K562 (cell line): ENCODE results near the gene ZNF598. TPM values are rescaled to one million over a fixed set of nuclear protein-coding genes. Genes with fewer than 3 reads are reported as not detected.

Experiments
- ATAC-seq: fragments of 200-7000 bp; cut with Tn5 transposase; 3 replicates; pipeline ENCODE4 v1.9.1; 2020; ENCODE audit warnings: moderate library complexity
- BruUV-seq: library from RNA; stranded (reverse); fragments of 400-500 nt; replicated peaks from 2 replicates; lab custom pipeline; 2021; lab: Mats Ljungman, UMichigan
- CTCF ChIA-PET: fragments of 300-600 bp; formaldehyde crosslinking; extraction: SDS; loops from one replicate; lab custom pipeline; 2021; ENCODE audit warnings: low intra/inter-chr PET ratio; lab: Yijun Ruan, JAX
- POLR2A ChIA-PET: fragments of 300-600, 350-650 bp; sonication (Branson Sonifier 250); formaldehyde crosslinking; extraction: SDS; loops from one replicate; lab custom pipeline; 2021; ENCODE audit warnings: antibody characterized with exemption, inconsistent platforms; lab: Yijun Ruan, JAX
- DNase-seq, 4 experiments: peaks; one replicate each; pipeline versions ENCODE4 v3.0.0 to v3.0.0-alpha.2; 2011 to 2018; ENCODE audit warnings: low spot score in 3 of 4, mixed read lengths in 3 of 4; ENCODE audit errors: extremely low read depth in 1 of 4
- FAIRE-seq: peaks from 2 replicates; lab custom pipeline; 2011; peaks lifted over from hg19 to GRCh38; lab: Jason Lieb, UNC
- H2AFZ ChIP-seq: 2 replicates; pipeline ENCODE4 v1.6.0; 2011; ENCODE audit warnings: low read depth, low read length, control low read depth, inconsistent platforms
- H3K27ac ChIP-seq: fragments of 200-600 bp; 3 replicates; pipeline ENCODE4 v1.8.0; 2011; ENCODE audit warnings: low read depth, mild to moderate bottlenecking, control low read depth, inconsistent platforms, low read length, moderate library complexity, mixed read lengths; ENCODE audit errors: extremely low read depth
- H3K27me3 ChIP-seq, 2 experiments: fragments of 300-600 bp in 1 of 2; 2 replicates in 1 of 2; 3 replicates in 1 of 2; pipeline versions ENCODE4 v1.6.0 to v1.8.0; 2011; ENCODE audit warnings: inconsistent platforms in 2 of 2, low read length in 2 of 2, mild to moderate bottlenecking in 1 of 2, mixed read lengths in 1 of 2, moderate library complexity in 1 of 2; ENCODE audit not compliant: control insufficient read depth in 2 of 2, insufficient read depth in 2 of 2
- H3K36me3 ChIP-seq: fragments of 300-600 bp; 3 replicates; pipeline ENCODE4 v1.8.0; 2011; ENCODE audit warnings: mild to moderate bottlenecking, low read length, inconsistent platforms; ENCODE audit not compliant: control insufficient read depth, insufficient read depth
- H3K4me1 ChIP-seq, 2 experiments: fragments of 200-600 bp in 1 of 2; replicated peaks in 1 of 2; 2 replicates in 1 of 2; 3 replicates in 1 of 2; pipeline versions ENCODE4 v1.5.1 to v1.8.0; 2011; ENCODE audit warnings: inconsistent platforms in 2 of 2, low read length in 2 of 2, mild to moderate bottlenecking in 1 of 2, mixed read lengths in 1 of 2, moderate library complexity in 1 of 2; ENCODE audit not compliant: control insufficient read depth in 2 of 2, insufficient read depth in 2 of 2
- H3K4me2 ChIP-seq: 2 replicates; pipeline ENCODE4 v1.6.1; 2011; ENCODE audit warnings: low read length, control low read depth, inconsistent platforms, mixed read lengths; ENCODE audit not compliant: insufficient read depth
- H3K4me3 ChIP-seq: fragments of 200-600 bp; sonication (generic), shearing (Covaris generic); 2 replicates; pipeline ENCODE4 v1.5.1; 2016; ENCODE audit warnings: control low read depth, inconsistent platforms
- H3K79me2 ChIP-seq: fragments of 200-600 bp; 3 replicates; pipeline ENCODE4 v1.8.0; 2011; ENCODE audit warnings: low read length, inconsistent platforms; ENCODE audit not compliant: control insufficient read depth, insufficient read depth
- H3K9ac ChIP-seq, 2 experiments: 2 replicates each; pipeline versions ENCODE4 v1.6.0 to v1.6.1; 2011; ENCODE audit warnings: low read depth in 2 of 2, low read length in 2 of 2, control low read depth in 1 of 2, inconsistent platforms in 1 of 2, mild to moderate bottlenecking in 1 of 2, mixed read lengths in 1 of 2; ENCODE audit not compliant: insufficient read depth in 1 of 2
- H3K9me1 ChIP-seq: one replicate; pipeline ENCODE4 v1.6.0; 2011; ENCODE audit warnings: inconsistent platforms, mild to moderate bottlenecking, low read length, moderate library complexity; ENCODE audit not compliant: control insufficient read depth, insufficient read depth
- H3K9me3 ChIP-seq: replicated peaks from 2 replicates; pipeline ENCODE4 v1.5.1; 2011; ENCODE audit warnings: low read depth, low read length, inconsistent platforms; ENCODE audit not compliant: control insufficient read depth, insufficient read depth
- H4K20me1 ChIP-seq: replicated peaks from 2 replicates; pipeline ENCODE4 v1.6.1; 2011; ENCODE audit warnings: low read length, inconsistent platforms, mixed read lengths; ENCODE audit not compliant: control insufficient read depth, insufficient read depth
- ZNF197 ChIP-seq: fragments of 200-800 bp; sonication (Bioruptor generic); IDR thresholded peaks from 2 replicates; pipeline ENCODE4 v1.6.1; 2016; ENCODE audit warnings: low read depth, missing genetic modification characterization, missing compliant biosample characterization
- ZNF347 ChIP-seq: fragments of 450-650 bp; formaldehyde crosslinking; IDR thresholded peaks from 2 replicates; pipeline ENCODE4 v1.4.0; 2020; ENCODE audit warnings: low read depth, mild to moderate bottlenecking, moderate library complexity
- ZNF57 ChIP-seq: fragments of 450-650 bp; formaldehyde crosslinking; IDR thresholded peaks from 2 replicates; pipeline ENCODE4 v1.4.0; 2020; ENCODE audit warnings: mild to moderate bottlenecking, moderate library complexity
- ZNF589 ChIP-seq: fragments of 200-800 bp; sonication (Bioruptor generic); IDR thresholded peaks from 2 replicates; pipeline ENCODE4 v1.6.1; 2016; ENCODE audit warnings: low read depth, missing genetic modification characterization, missing compliant biosample characterization
- WGBS: fragments of 100-300 bp; shearing (Covaris generic); methylation state at CpG from one replicate; pipeline ENCODE4 v1.1.6; 2016; ENCODE audit warnings: low coverage, mixed read lengths; ENCODE audit not compliant: insufficient coverage; ENCODE audit errors: missing lambda C conversion rate; 5-methylcytosine and 5-hydroxymethylcytosine counted together
- in situ Hi-C: fragments of 300-500 bp; cut with MboI; formaldehyde crosslinking; loops from 4 replicates; pipeline ENCODE4 v1.15.0; 2018; ENCODE audit warnings: inconsistent platforms, mixed read lengths
- intact Hi-C: fragments of 100-400 bp; cut with micrococcal nuclease; formaldehyde crosslinking; loops from 2 replicates; pipeline ENCODE4 v1.14.2; 2022
- polyA plus RNA-seq, 8 experiments: library from polyadenylated mRNA; depleted of rRNA in 4 of 8; stranded (reverse) in 5 of 8; unstranded in 3 of 8; fragments of >200 nt; fragmentation: Nextera tagmentation in 2 of 8; fragmentation: Illumina TruSeq in 1 of 8; extraction: Ambion mirVana in 2 of 8; extraction: Trizol in 1 of 8; gene quantifications; 2 replicates each; pipeline versions ENCODE4 v1.2.1 to v1.2.3, GENCODE V29; 2011 to 2014; ENCODE audit warnings: inconsistent platforms in 1 of 8, missing spikeins in 1 of 8
- total RNA-seq, 7 experiments: library from RNA; depleted of rRNA in 6 of 7; stranded (reverse); fragments of >200 nt in 6 of 7; fragmentation: Illumina TruSeq in 2 of 7; extraction: Trizol in 2 of 7; gene quantifications; 2 replicates each; pipeline versions ENCODE4 v1.2.1 to v1.2.3, GENCODE V29; 2011 to 2021; ENCODE audit warnings: low replicate concordance in 1 of 7
- TF ChIP-seq, protein P1 (sequence below): fragments of 250-450 bp; sonication (Bioruptor Pico); IDR thresholded peaks from 2 replicates; pipeline ENCODE4 v1.4.0; 2020; ENCODE audit warnings: mild to moderate bottlenecking, moderate library complexity
- TF ChIP-seq, protein P2 (sequence below): sonication (generic); formaldehyde crosslinking; IDR thresholded peaks from 2 replicates; pipeline ENCODE4 v1.8.1; 2022; ENCODE audit warnings: missing genetic modification reagents
- TF ChIP-seq, protein P3 (sequence below): sonication (generic); formaldehyde crosslinking; IDR thresholded peaks from 2 replicates; pipeline ENCODE4 v1.8.0; 2023; ENCODE audit warnings: missing genetic modification reagents, mild to moderate bottlenecking, borderline replicate concordance
- TF ChIP-seq, protein P4 (sequence below), 2 experiments: fragments of 450-650 bp; conservative IDR thresholded peaks; 2 replicates each; pipeline ENCODE4 v1.6.1; 2017; ENCODE audit warnings: mild to moderate bottlenecking in 2 of 2, moderate library complexity in 2 of 2
- TF ChIP-seq, protein P5 (sequence below): fragments of 250-450 bp; sonication (Bioruptor Pico); IDR thresholded peaks from 2 replicates; pipeline ENCODE4 v1.5.0; 2020; ENCODE audit warnings: mild to moderate bottlenecking, borderline replicate concordance

The ZNF598 gene
- total and polyA plus RNA-seq, 9 of the 15 experiments (the other 6 are each of a cell fraction or from before 2014, with no cell fraction given): 0.11 to 115 (median 29.6) TPM

DNA sequence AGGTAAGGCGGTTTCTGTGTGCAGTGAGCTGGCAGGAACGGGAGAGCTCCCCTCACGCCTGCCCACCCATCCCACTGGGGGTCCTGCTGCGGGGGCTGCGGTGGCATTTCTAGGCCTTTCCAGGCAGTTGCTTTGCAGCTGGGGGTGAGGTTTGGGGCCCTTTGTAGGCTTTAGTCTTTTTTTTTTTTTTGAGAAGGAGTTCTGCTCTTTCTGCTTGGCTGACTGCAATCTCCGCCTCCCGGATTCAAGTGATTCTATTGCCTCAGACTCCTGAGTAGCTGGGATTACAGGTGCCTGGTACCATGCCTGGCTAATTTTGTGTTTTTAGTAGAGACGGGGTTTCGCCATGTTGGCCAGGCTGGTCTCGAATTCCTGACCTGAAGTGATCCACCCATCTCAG lies 49.3 kb upstream of the ZNF598 start:
- ATAC-seq: no peak
- peaks cover 0 to 46% of the 10 kb centered on the region in 2 experiments; a peak in 2 of 5 replicates for H3K4me1 ChIP-seq
- ChIA-PET POLR2A (no interaction called here), CTCF (no interaction called here)
- no peak for DNase-seq
- intact Hi-C loops (no loop called here), in situ Hi-C loops (no loop called here)
- no peak overlapping the region for H3K4me3 ChIP-seq
- no peaks in the 10 kb centered on the region for H3K79me2 ChIP-seq
- no peak overlapping the region for H3K4me2 ChIP-seq
- peaks cover 27% of the 10 kb centered on the region; the same call in 1 of the 3 replicates for H3K36me3 ChIP-seq
- H3K9me1 ChIP-seq: no peaks in the 10 kb centered on the region
- H3K9ac ChIP-seq: peak overlapping the region in 1 of 2 experiments; percentile 55; a peak in 1 of 4 replicates
- H4K20me1 ChIP-seq: peaks cover 4% of the 10 kb centered on the region; the same call in 1 of the 2 replicates
- no peak overlapping the region for H3K27ac ChIP-seq
- H3K27me3 ChIP-seq: no peaks in the 10 kb centered on the region
- no TSS peak for BruUV-seq
- H2AFZ ChIP-seq: no peak overlapping the region
- no peaks in the 10 kb centered on the region for H3K9me3 ChIP-seq
- 82% methylated on average over 9 of the region's 10 CpGs for WGBS
- FAIRE-seq: no peak
- TF ChIP-seq ZNF589 (no peak), ZNF347 (CRISPR knock-in tag) (no peak), ZNF57 (CRISPR knock-in tag) (no peak), ZNF197 (CRISPR knock-in tag) (no peak)
- TF ChIP-seq, protein P1, sequence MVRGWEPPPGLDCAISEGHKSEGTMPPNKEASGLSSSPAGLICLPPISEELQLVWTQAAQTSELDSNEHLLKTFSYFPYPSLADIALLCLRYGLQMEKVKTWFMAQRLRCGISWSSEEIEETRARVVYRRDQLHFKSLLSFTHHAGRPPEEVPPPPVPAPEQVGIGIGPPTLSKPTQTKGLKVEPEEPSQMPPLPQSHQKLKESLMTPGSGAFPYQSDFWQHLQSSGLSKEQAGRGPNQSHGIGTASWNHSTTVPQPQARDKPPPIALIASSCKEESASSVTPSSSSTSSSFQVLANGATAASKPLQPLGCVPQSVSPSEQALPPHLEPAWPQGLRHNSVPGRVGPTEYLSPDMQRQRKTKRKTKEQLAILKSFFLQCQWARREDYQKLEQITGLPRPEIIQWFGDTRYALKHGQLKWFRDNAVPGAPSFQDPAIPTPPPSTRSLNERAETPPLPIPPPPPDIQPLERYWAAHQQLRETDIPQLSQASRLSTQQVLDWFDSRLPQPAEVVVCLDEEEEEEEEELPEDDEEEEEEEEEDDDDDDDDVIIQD (CRISPR knock-in tag): no peak
- TF ChIP-seq, protein P2, sequence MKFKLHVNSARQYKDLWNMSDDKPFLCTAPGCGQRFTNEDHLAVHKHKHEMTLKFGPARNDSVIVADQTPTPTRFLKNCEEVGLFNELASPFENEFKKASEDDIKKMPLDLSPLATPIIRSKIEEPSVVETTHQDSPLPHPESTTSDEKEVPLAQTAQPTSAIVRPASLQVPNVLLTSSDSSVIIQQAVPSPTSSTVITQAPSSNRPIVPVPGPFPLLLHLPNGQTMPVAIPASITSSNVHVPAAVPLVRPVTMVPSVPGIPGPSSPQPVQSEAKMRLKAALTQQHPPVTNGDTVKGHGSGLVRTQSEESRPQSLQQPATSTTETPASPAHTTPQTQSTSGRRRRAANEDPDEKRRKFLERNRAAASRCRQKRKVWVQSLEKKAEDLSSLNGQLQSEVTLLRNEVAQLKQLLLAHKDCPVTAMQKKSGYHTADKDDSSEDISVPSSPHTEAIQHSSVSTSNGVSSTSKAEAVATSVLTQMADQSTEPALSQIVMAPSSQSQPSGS (CRISPR knock-in tag): no peak
- TF ChIP-seq, protein P3, sequence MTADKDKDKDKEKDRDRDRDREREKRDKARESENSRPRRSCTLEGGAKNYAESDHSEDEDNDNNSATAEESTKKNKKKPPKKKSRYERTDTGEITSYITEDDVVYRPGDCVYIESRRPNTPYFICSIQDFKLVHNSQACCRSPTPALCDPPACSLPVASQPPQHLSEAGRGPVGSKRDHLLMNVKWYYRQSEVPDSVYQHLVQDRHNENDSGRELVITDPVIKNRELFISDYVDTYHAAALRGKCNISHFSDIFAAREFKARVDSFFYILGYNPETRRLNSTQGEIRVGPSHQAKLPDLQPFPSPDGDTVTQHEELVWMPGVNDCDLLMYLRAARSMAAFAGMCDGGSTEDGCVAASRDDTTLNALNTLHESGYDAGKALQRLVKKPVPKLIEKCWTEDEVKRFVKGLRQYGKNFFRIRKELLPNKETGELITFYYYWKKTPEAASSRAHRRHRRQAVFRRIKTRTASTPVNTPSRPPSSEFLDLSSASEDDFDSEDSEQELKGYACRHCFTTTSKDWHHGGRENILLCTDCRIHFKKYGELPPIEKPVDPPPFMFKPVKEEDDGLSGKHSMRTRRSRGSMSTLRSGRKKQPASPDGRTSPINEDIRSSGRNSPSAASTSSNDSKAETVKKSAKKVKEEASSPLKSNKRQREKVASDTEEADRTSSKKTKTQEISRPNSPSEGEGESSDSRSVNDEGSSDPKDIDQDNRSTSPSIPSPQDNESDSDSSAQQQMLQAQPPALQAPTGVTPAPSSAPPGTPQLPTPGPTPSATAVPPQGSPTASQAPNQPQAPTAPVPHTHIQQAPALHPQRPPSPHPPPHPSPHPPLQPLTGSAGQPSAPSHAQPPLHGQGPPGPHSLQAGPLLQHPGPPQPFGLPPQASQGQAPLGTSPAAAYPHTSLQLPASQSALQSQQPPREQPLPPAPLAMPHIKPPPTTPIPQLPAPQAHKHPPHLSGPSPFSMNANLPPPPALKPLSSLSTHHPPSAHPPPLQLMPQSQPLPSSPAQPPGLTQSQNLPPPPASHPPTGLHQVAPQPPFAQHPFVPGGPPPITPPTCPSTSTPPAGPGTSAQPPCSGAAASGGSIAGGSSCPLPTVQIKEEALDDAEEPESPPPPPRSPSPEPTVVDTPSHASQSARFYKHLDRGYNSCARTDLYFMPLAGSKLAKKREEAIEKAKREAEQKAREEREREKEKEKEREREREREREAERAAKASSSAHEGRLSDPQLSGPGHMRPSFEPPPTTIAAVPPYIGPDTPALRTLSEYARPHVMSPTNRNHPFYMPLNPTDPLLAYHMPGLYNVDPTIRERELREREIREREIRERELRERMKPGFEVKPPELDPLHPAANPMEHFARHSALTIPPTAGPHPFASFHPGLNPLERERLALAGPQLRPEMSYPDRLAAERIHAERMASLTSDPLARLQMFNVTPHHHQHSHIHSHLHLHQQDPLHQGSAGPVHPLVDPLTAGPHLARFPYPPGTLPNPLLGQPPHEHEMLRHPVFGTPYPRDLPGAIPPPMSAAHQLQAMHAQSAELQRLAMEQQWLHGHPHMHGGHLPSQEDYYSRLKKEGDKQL (CRISPR knock-in tag): no peak
- TF ChIP-seq, protein P4, sequence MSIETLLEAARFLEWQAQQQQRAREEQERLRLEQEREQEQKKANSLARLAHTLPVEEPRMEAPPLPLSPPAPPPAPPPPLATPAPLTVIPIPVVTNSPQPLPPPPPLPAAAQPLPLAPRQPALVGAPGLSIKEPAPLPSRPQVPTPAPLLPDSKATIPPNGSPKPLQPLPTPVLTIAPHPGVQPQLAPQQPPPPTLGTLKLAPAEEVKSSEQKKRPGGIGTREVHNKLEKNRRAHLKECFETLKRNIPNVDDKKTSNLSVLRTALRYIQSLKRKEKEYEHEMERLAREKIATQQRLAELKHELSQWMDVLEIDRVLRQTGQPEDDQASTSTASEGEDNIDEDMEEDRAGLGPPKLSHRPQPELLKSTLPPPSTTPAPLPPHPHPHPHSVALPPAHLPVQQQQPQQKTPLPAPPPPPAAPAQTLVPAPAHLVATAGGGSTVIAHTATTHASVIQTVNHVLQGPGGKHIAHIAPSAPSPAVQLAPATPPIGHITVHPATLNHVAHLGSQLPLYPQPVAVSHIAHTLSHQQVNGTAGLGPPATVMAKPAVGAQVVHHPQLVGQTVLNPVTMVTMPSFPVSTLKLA (conservative IDR thresholded peaks at IDR 0.05): no peak
- TF ChIP-seq, protein P5, sequence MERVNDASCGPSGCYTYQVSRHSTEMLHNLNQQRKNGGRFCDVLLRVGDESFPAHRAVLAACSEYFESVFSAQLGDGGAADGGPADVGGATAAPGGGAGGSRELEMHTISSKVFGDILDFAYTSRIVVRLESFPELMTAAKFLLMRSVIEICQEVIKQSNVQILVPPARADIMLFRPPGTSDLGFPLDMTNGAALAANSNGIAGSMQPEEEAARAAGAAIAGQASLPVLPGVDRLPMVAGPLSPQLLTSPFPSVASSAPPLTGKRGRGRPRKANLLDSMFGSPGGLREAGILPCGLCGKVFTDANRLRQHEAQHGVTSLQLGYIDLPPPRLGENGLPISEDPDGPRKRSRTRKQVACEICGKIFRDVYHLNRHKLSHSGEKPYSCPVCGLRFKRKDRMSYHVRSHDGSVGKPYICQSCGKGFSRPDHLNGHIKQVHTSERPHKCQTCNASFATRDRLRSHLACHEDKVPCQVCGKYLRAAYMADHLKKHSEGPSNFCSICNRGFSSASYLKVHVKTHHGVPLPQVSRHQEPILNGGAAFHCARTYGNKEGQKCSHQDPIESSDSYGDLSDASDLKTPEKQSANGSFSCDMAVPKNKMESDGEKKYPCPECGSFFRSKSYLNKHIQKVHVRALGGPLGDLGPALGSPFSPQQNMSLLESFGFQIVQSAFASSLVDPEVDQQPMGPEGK (CRISPR knock-in tag): no peak
